Astrocyte (in vitro differentiated cells and primary cell): ENCODE measurements around the gene MUC4.

ENCODE experiments used
- CTCF ChIP-seq: IDR thresholded peaks from 2 replicates; pipeline ENCODE4 v1.5.1; 2011; ENCODE audit warnings: low read depth, mild to moderate bottlenecking, inconsistent platforms, low read length, moderate library complexity; ENCODE audit not compliant: insufficient read depth
- EZH2 ChIP-seq: IDR thresholded peaks from 2 replicates; pipeline ENCODE4 v1.6.1; 2012; ENCODE audit warnings: mild to moderate bottlenecking, low read length, inconsistent platforms; ENCODE audit not compliant: insufficient read depth

DNA sequence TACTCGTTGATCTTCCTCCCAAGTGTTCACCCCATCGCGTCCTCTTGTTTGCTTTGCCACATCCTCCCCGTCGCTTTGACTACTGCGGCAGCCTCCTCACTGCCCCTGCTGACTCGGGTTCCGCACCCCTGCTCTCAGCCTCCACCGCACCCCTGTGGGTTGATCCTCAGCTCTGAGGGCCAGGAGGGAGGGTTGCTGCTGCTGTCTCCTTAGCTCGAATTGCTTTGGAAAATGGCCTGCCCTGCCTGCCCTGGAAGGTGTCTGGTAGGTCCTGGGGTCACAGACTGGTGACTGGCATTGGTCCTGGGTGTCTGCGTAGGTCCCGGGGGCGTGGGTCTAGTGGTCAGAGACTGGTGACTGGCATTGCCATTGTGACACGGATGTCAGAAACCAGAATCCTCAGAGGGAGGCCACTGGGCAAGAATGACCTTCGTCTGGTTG is 9.4 kb downstream of the MUC4 start:
- TF ChIP-seq CTCF (no peak), EZH2 (no peak)
